ENCODE results near the gene TP73. TPM values are rescaled to one million over a fixed set of nuclear protein-coding genes. Genes with fewer than 3 reads are reported as not detected.
A peak's percentile ranks its signal among the peaks of the same experiment; 100 is the strongest.

The TP73 gene
- 6.1 TPM for total RNA-seq

- peak; percentile 46 for DNase-seq
Measured at GRCh38 chr1:3651930-3652547, at the start of gene TP73. Gene TP73 (plus strand): TSS chr1:3652516. CDS start chr1:3682366, 29,850 bp downstream.

- no peak for DNase-seq
Measured at GRCh38 chr1:3603156-3603555, 49.2 kb upstream of the TP73 start.

GRCh38 chr1:3603571-3604467 lies 48.5 kb upstream of the TP73 start:
- DNase-seq = no peak

GRCh38 chr1:3604468-3604974 lies 47.8 kb upstream of the TP73 start:
- no peak for DNase-seq

- DNase-seq = no peak
Measured at GRCh38 chr1:3604997-3605823, 47.1 kb upstream of the TP73 start.

- DNase-seq = no peak
Measured at GRCh38 chr1:3606779-3607702, 45.3 kb upstream of the TP73 start.

GRCh38 chr1:3607703-3608065 lies 44.6 kb upstream of the TP73 start:
- peak; percentile 43 for DNase-seq

GRCh38 chr1:3608154-3608553 lies 44.2 kb upstream of the TP73 start:
- no peak for DNase-seq

- DNase-seq = no peak
Measured at GRCh38 chr1:3609016-3609768, 43.1 kb upstream of the TP73 start.

- no peak for DNase-seq
Measured at GRCh38 chr1:3609769-3610526, 42.4 kb upstream of the TP73 start.

GRCh38 chr1:3610527-3611169 lies 41.7 kb upstream of the TP73 start:
- peak; percentile 79 for DNase-seq

- peak; percentile 91 for DNase-seq
Measured at GRCh38 chr1:3611170-3612019, 40.9 kb upstream of the TP73 start, which contains the start of gene MEGF6. Gene MEGF6 (minus strand): TSS chr1:3611508. CDS start chr1:3611268, 240 bp downstream.

GRCh38 chr1:3612123-3612522 lies 40.2 kb upstream of the TP73 start:
- no peak for DNase-seq

GRCh38 chr1:3614755-3615742 lies 37.3 kb upstream of the TP73 start:
- no peak for DNase-seq

GRCh38 chr1:3616861-3617260 lies 35.5 kb upstream of the TP73 start:
- no peak for DNase-seq

- DNase-seq = no peak
Measured at GRCh38 chr1:3617806-3618345, 34.4 kb upstream of the TP73 start.

GRCh38 chr1:3618531-3618880 lies 33.8 kb upstream of the TP73 start:
- DNase-seq = peak; percentile 31
